ENCODE results near the gene C14orf93.
"Not testable (repeated sequence)": the region's sequence is repeated elsewhere in the genome, so short reads cannot be mapped to it uniquely, and the experiment has no call there.

Gene C14orf93

DNA sequence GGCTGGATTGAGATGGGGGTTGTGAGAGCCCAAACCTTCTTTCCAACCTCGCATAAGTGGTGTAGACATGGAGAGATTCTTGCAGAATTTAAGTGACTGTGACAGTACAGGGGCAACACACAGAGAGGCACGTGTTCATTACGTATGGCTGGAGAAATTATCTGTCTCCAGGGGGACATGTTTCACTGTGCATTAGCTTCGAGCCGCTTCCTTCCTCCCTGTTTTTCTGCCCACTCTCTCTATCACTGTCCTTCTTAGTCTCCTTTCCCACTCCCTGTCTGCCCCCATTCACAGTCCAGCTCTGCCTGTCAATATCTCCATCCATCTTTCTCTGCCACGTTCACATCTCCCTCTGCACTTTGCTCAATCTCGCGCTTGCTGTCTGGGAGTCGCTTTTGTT, 11.5 kb upstream of the C14orf93 start:
- no peak overlapping the region for H3K27ac ChIP-seq (ENCODE audit: insufficient read depth in 1 of 2, low read depth in 1 of 2, low read length in 2 of 2, poor library complexity in 1 of 2, severe bottlenecking in 2 of 2)

DNA sequence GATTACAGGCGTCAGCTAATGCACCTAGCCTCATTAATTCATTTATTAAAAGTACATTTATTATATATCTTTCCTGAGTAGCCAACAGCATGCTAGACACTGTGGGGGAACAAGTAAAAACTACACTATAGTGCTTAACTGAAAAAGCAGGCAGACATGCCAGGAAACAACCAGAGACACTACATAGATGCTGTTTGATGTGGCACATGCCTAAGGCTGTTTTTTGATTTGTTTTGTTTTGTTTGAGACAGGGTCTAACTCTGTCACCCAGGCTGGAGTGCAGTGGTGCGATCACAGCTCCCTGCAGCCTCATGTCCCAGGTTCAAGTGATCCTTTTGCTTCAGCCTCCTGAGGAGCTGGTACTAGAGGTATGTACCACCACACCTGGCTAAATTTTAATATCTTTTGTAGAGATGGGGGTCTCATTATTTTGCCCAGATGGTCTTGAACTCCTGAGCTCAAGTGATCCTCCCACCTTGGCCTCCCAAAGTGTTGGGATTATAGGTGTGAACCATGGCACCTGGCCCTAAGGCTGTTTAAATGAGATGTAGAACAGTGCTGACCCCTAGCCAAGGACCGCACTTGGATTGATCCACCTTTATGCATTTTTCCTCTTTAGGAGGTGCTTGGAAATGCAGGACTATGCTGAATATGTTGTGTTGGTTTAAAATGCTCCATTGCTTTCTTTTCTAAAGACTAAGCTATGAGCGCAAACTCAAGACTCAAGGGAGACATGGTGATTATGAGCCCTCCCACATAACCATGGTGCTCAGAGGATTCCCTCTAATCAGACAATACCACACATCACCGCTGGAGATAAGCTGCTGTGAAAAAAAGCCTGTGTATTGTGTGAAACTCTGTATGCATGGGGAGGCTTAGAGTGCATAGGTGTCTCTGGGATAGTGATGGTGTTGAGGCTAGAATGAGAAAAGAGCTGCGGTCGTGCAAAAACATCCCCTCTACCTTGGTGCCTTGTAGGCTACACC, 10.5 kb upstream of the C14orf93 start:
- Histone ChIP-seq H3K4me1 (ENCODE audit: control extremely low read depth in 1 of 4, control insufficient read depth in 4 of 4, insufficient read depth in 4 of 4, low read length in 3 of 4) (peaks cover 0 to 4% (median 0%) of the 10 kb centered on the region in 4 experiments), H3K27ac (ENCODE audit: insufficient read depth in 1 of 2, low read depth in 1 of 2, low read length in 2 of 2, poor library complexity in 1 of 2, severe bottlenecking in 2 of 2) (no peak overlapping the region), H3K36me3 (ENCODE audit: control insufficient read depth in 4 of 4, insufficient read depth in 4 of 4, low read length in 3 of 4) (peaks cover 3 to 19% (median 13%) of the 10 kb centered on the region in 4 experiments), H3K9me3 (ENCODE audit: control extremely low read depth in 1 of 5, control insufficient read depth in 4 of 5, insufficient read depth in 2 of 5, low read depth in 1 of 5, low read length in 4 of 5) (no peaks in the 10 kb centered on the region), H3K4me3 (ENCODE audit: control insufficient read depth in 1 of 7, extremely low read depth in 1 of 7, insufficient read depth in 4 of 7, low read depth in 2 of 7, low read length in 6 of 7) (no peak overlapping the region), H3K27me3 (replicated peaks in 2 of 5; ENCODE audit: control insufficient read depth in 4 of 5, insufficient read depth in 5 of 5, low read length in 4 of 5) (no peaks in the 10 kb centered on the region)
- WGBS (ENCODE audit: insufficient coverage) = 80% methylated on average over 1 of the region's 7 CpGs
- ChIA-PET CTCF (interaction anchor here (1.0 to 6.8 kb wide), 5 partner anchors 14 to 39 kb away, joined by 3 to 31 read pairs (median 4); partner anchors contain the start of gene CDH24), POLR2A (no interaction called here)
- peak in 1 of 3 donors; percentile 31 for DNase-seq

More for the DNA sequence above, 11.5 kb upstream of the C14orf93 start:
- ChIA-PET CTCF (interaction anchor here (1.0 to 6.8 kb wide), 7 partner anchors 12 to 49 kb away, joined by 3 to 31 read pairs (median 4); partner anchors contain the start of gene CDH24), POLR2A (interaction anchor here (0.6 kb wide), 1 partner anchor 10 kb away, joined by 3 read pairs; no protein-coding TSS in a partner anchor)
- Histone ChIP-seq H3K27me3 (replicated peaks in 2 of 5; ENCODE audit: control insufficient read depth in 4 of 5, insufficient read depth in 5 of 5, low read length in 4 of 5) (no peaks in the 10 kb centered on the region), H3K36me3 (ENCODE audit: control insufficient read depth in 4 of 4, insufficient read depth in 4 of 4, low read length in 3 of 4) (peaks cover 12 to 28% (median 22%) of the 10 kb centered on the region in 4 experiments), H3K9me3 (ENCODE audit: control extremely low read depth in 1 of 5, control insufficient read depth in 4 of 5, insufficient read depth in 2 of 5, low read depth in 1 of 5, low read length in 4 of 5) (no peaks in the 10 kb centered on the region), H3K4me1 (ENCODE audit: control extremely low read depth in 1 of 4, control insufficient read depth in 4 of 4, insufficient read depth in 4 of 4, low read length in 3 of 4) (no peaks in the 10 kb centered on the region), H3K4me3 (ENCODE audit: control insufficient read depth in 1 of 7, extremely low read depth in 1 of 7, insufficient read depth in 4 of 7, low read depth in 2 of 7, low read length in 6 of 7) (no peak overlapping the region)
- WGBS (ENCODE audit: insufficient coverage) = 100% methylated on average over 9 of the region's 9 CpGs
- DNase-seq = no peak

DNA sequence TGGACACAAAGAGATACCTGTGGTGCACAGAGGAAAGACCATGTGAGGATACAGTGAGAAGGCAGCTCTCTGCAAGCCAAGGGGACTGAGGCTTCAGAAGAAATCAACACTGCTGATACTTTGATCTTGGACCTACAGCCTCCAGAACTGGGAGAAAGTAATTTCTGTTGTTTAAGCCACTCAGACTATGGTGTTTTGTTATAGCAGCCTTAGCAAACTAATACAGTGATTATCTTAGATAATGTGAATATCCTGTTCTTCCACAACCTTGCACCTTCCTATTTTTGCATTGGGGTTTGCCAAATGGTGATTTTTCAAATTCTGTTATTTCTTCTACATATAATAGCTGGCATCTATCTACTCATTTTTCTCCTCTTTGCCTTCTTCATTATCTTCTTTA, 8.2 kb upstream of the C14orf93 start:
- Histone ChIP-seq H3K4me1 (ENCODE audit: control extremely low read depth in 1 of 4, control insufficient read depth in 4 of 4, insufficient read depth in 4 of 4, low read length in 3 of 4) (peaks cover 0 to 5% (median 0%) of the 10 kb centered on the region in 4 experiments), H3K36me3 (ENCODE audit: control insufficient read depth in 4 of 4, insufficient read depth in 4 of 4, low read length in 3 of 4) (peaks cover 0 to 5% (median 4%) of the 10 kb centered on the region in 4 experiments), H3K27ac (ENCODE audit: insufficient read depth in 1 of 2, low read depth in 1 of 2, low read length in 2 of 2, poor library complexity in 1 of 2, severe bottlenecking in 2 of 2) (no peak overlapping the region), H3K9me3 (ENCODE audit: control extremely low read depth in 1 of 5, control insufficient read depth in 4 of 5, insufficient read depth in 2 of 5, low read depth in 1 of 5, low read length in 4 of 5) (no peaks in the 10 kb centered on the region), H3K4me3 (ENCODE audit: control insufficient read depth in 1 of 7, extremely low read depth in 1 of 7, insufficient read depth in 4 of 7, low read depth in 2 of 7, low read length in 6 of 7) (no peak overlapping the region), H3K27me3 (replicated peaks in 2 of 5; ENCODE audit: control insufficient read depth in 4 of 5, insufficient read depth in 5 of 5, low read length in 4 of 5) (no peaks in the 10 kb centered on the region)
- DNase-seq = no peak
- ChIA-PET POLR2A (no interaction called here), CTCF (interaction anchor here (0.8 to 4.5 kb wide), 3 partner anchors 23 to 45 kb away, joined by 3 to 23 read pairs (median 3); no protein-coding TSS in a partner anchor)

DNA sequence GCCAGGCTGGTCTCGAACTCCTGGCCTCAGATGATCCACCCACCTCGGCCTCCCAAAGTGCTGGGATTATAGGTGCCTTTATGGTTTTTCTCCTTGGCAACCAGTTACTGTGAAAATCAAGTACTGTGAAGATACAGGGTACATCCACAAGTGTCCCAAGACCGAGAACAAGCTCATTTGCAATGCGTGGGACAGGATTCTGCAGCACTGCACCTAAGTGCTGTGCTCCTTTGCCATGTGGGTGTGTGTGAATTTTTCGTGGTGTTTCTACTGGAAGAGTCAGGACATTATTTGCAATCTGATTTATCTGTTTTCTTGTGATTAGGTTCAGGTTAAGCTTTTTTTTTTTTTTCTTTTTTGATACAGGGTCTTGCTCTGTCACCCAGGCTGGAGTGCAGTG, 7.1 kb upstream of the C14orf93 start:
- no peak overlapping the region for H3K4me3 ChIP-seq (ENCODE audit: control insufficient read depth in 1 of 7, extremely low read depth in 1 of 7, insufficient read depth in 4 of 7, low read depth in 2 of 7, low read length in 6 of 7)
- H3K4me1 ChIP-seq (ENCODE audit: control extremely low read depth in 1 of 4, control insufficient read depth in 4 of 4, insufficient read depth in 4 of 4, low read length in 3 of 4) = peaks cover 0 to 5% (median 0%) of the 10 kb centered on the region in 4 experiments
- WGBS (ENCODE audit: insufficient coverage) = 100% methylated on average over 4 of the region's 5 CpGs
- H3K36me3 ChIP-seq (ENCODE audit: control insufficient read depth in 4 of 4, insufficient read depth in 4 of 4, low read length in 3 of 4) = peaks cover 0 to 5% (median 4%) of the 10 kb centered on the region in 4 experiments
- POLR2A ChIA-PET = interaction anchor here (0.7 kb wide), 1 partner anchor 173 kb away, joined by 3 read pairs; no protein-coding TSS in a partner anchor
- H3K27me3 ChIP-seq (replicated peaks in 2 of 5; ENCODE audit: control insufficient read depth in 4 of 5, insufficient read depth in 5 of 5, low read length in 4 of 5) = no peaks in the 10 kb centered on the region
- DNase-seq = no peak
- H3K27ac ChIP-seq (ENCODE audit: insufficient read depth in 1 of 2, low read depth in 1 of 2, low read length in 2 of 2, poor library complexity in 1 of 2, severe bottlenecking in 2 of 2) = no peak overlapping the region
- CTCF ChIA-PET = interaction anchor here (0.8 to 4.5 kb wide), 4 partner anchors 22 to 41 kb away, joined by 3 to 23 read pairs (median 4); no protein-coding TSS in a partner anchor
- no peaks in the 10 kb centered on the region for H3K9me3 ChIP-seq (ENCODE audit: control extremely low read depth in 1 of 5, control insufficient read depth in 4 of 5, insufficient read depth in 2 of 5, low read depth in 1 of 5, low read length in 4 of 5)

DNA sequence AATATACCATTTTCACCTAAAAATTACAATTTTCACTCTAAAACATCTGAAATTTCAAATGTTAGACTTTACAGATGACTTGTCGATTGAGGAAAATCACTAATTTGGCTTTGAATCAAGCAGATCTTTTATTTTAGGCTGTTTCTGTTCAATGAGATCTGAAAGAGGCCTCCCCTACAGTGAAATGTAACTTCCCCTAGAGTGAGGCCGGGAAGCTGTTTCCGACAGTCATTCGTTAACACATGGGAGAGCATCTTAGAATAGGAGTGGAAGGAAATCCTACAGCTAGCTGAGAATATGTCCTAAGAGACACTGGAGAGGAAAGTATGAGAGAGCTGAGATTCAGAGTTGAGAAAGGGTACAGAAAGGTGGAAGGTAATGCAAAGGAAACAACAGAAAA, 5.7 kb upstream of the C14orf93 start:
- DNase-seq = no peak
- Histone ChIP-seq H3K4me3 (ENCODE audit: control insufficient read depth in 1 of 7, extremely low read depth in 1 of 7, insufficient read depth in 4 of 7, low read depth in 2 of 7, low read length in 6 of 7) (no peak overlapping the region), H3K27me3 (replicated peaks in 2 of 5; ENCODE audit: control insufficient read depth in 4 of 5, insufficient read depth in 5 of 5, low read length in 4 of 5) (no peaks in the 10 kb centered on the region), H3K36me3 (ENCODE audit: control insufficient read depth in 4 of 4, insufficient read depth in 4 of 4, low read length in 3 of 4) (no peaks in the 10 kb centered on the region), H3K27ac (ENCODE audit: insufficient read depth in 1 of 2, low read depth in 1 of 2, low read length in 2 of 2, poor library complexity in 1 of 2, severe bottlenecking in 2 of 2) (no peak overlapping the region), H3K9me3 (ENCODE audit: control extremely low read depth in 1 of 5, control insufficient read depth in 4 of 5, insufficient read depth in 2 of 5, low read depth in 1 of 5, low read length in 4 of 5) (no peaks in the 10 kb centered on the region), H3K4me1 (ENCODE audit: control extremely low read depth in 1 of 4, control insufficient read depth in 4 of 4, insufficient read depth in 4 of 4, low read length in 3 of 4) (peaks cover 0 to 5% (median 0%) of the 10 kb centered on the region in 4 experiments)
- POLR2A ChIA-PET = interaction anchor here (1.1 kb wide), 1 partner anchor 19 kb away, joined by 3 read pairs; the partner anchor contains the start of gene PSMB5
- CTCF ChIA-PET = interaction anchor here (1.2 to 4.5 kb wide), 7 partner anchors 9 to 45 kb away, joined by 3 to 23 read pairs (median 5); no protein-coding TSS in a partner anchor
- WGBS (ENCODE audit: insufficient coverage) = 18% methylated on average over 3 of the region's 4 CpGs

DNA sequence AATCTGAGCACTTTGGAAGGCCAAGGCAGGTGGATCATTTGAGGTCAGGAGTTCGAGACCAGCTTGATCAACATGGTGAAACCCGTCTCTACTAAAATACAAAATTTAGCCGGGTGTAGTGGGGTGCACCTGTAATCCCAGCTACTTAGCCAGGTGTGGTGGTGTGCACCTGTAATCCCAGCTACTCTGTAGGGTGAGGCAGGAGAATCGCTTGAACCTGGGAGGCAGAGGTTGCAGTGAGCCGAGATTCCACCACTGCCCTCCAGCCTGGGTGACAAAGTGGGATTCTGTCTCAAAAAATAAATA, 3.8 kb upstream of the C14orf93 start:
- H3K36me3 ChIP-seq (ENCODE audit: control insufficient read depth in 4 of 4, insufficient read depth in 4 of 4, low read length in 3 of 4); H3K27ac ChIP-seq (ENCODE audit: insufficient read depth in 1 of 2, low read depth in 1 of 2, low read length in 2 of 2, poor library complexity in 1 of 2, severe bottlenecking in 2 of 2); H3K27me3 ChIP-seq (replicated peaks in 2 of 5; ENCODE audit: control insufficient read depth in 4 of 5, insufficient read depth in 5 of 5, low read length in 4 of 5); DNase-seq; H3K4me3 ChIP-seq (ENCODE audit: control insufficient read depth in 1 of 7, extremely low read depth in 1 of 7, insufficient read depth in 4 of 7, low read depth in 2 of 7, low read length in 6 of 7); H3K9me3 ChIP-seq (ENCODE audit: control extremely low read depth in 1 of 5, control insufficient read depth in 4 of 5, insufficient read depth in 2 of 5, low read depth in 1 of 5, low read length in 4 of 5): not testable (repeated sequence)
- CTCF ChIA-PET = interaction anchor here (1.2 to 4.5 kb wide), 6 partner anchors 13 to 55 kb away, joined by 4 to 23 read pairs (median 4); partner anchors contain the start of gene CDH24
- POLR2A ChIA-PET = interaction anchor here (0.6 to 1.1 kb wide), 2 partner anchors 18 to 34 kb away, joined by 3 to 4 read pairs; no protein-coding TSS in a partner anchor
- peaks cover 5 to 11% (median 10%) of the 10 kb centered on the region in 4 experiments for H3K4me1 ChIP-seq (ENCODE audit: control extremely low read depth in 1 of 4, control insufficient read depth in 4 of 4, insufficient read depth in 4 of 4, low read length in 3 of 4)
- 100% methylated on average over 2 of the region's 5 CpGs for WGBS (ENCODE audit: insufficient coverage)

All from common myeloid progenitor, CD34-positive (primary cell).